K562 (cell line): ENCODE data around the gene GPC1. TPM values are rescaled to one million over a fixed set of nuclear protein-coding genes. Genes with fewer than 3 reads are reported as not detected.

Experiments
- ATAC-seq: fragments of 200-7000 bp; cut with Tn5 transposase; 3 replicates; pipeline ENCODE4 v1.9.1; 2020; ENCODE audit warnings: moderate library complexity
- BruUV-seq: library from RNA; stranded (reverse); fragments of 400-500 nt; replicated peaks from 2 replicates; lab custom pipeline; 2021; lab: Mats Ljungman, UMichigan
- CTCF ChIA-PET: fragments of 300-600 bp; formaldehyde crosslinking; extraction: SDS; loops from one replicate; lab custom pipeline; 2021; ENCODE audit warnings: low intra/inter-chr PET ratio; lab: Yijun Ruan, JAX
- POLR2A ChIA-PET: fragments of 300-600, 350-650 bp; sonication (Branson Sonifier 250); formaldehyde crosslinking; extraction: SDS; loops from one replicate; lab custom pipeline; 2021; ENCODE audit warnings: antibody characterized with exemption, inconsistent platforms; lab: Yijun Ruan, JAX
- DNase-seq, 4 experiments: peaks; one replicate each; pipeline versions ENCODE4 v3.0.0 to v3.0.0-alpha.2; 2011 to 2018; ENCODE audit warnings: low spot score in 3 of 4, mixed read lengths in 3 of 4; ENCODE audit errors: extremely low read depth in 1 of 4
- FAIRE-seq: peaks from 2 replicates; lab custom pipeline; 2011; peaks lifted over from hg19 to GRCh38; lab: Jason Lieb, UNC
- H2AFZ ChIP-seq: 2 replicates; pipeline ENCODE4 v1.6.0; 2011; ENCODE audit warnings: low read depth, low read length, control low read depth, inconsistent platforms
- H3K27ac ChIP-seq: fragments of 200-600 bp; 3 replicates; pipeline ENCODE4 v1.8.0; 2011; ENCODE audit warnings: low read depth, mild to moderate bottlenecking, control low read depth, inconsistent platforms, low read length, moderate library complexity, mixed read lengths; ENCODE audit errors: extremely low read depth
- H3K27me3 ChIP-seq, 2 experiments: fragments of 300-600 bp in 1 of 2; 2 replicates in 1 of 2; 3 replicates in 1 of 2; pipeline versions ENCODE4 v1.6.0 to v1.8.0; 2011; ENCODE audit warnings: inconsistent platforms in 2 of 2, low read length in 2 of 2, mild to moderate bottlenecking in 1 of 2, mixed read lengths in 1 of 2, moderate library complexity in 1 of 2; ENCODE audit not compliant: control insufficient read depth in 2 of 2, insufficient read depth in 2 of 2
- H3K36me3 ChIP-seq: fragments of 300-600 bp; 3 replicates; pipeline ENCODE4 v1.8.0; 2011; ENCODE audit warnings: mild to moderate bottlenecking, low read length, inconsistent platforms; ENCODE audit not compliant: control insufficient read depth, insufficient read depth
- H3K4me1 ChIP-seq, 2 experiments: fragments of 200-600 bp in 1 of 2; replicated peaks in 1 of 2; 2 replicates in 1 of 2; 3 replicates in 1 of 2; pipeline versions ENCODE4 v1.5.1 to v1.8.0; 2011; ENCODE audit warnings: inconsistent platforms in 2 of 2, low read length in 2 of 2, mild to moderate bottlenecking in 1 of 2, mixed read lengths in 1 of 2, moderate library complexity in 1 of 2; ENCODE audit not compliant: control insufficient read depth in 2 of 2, insufficient read depth in 2 of 2
- H3K4me2 ChIP-seq: 2 replicates; pipeline ENCODE4 v1.6.1; 2011; ENCODE audit warnings: low read length, control low read depth, inconsistent platforms, mixed read lengths; ENCODE audit not compliant: insufficient read depth
- H3K4me3 ChIP-seq: fragments of 200-600 bp; sonication (generic), shearing (Covaris generic); 2 replicates; pipeline ENCODE4 v1.5.1; 2016; ENCODE audit warnings: control low read depth, inconsistent platforms
- H3K79me2 ChIP-seq: fragments of 200-600 bp; 3 replicates; pipeline ENCODE4 v1.8.0; 2011; ENCODE audit warnings: low read length, inconsistent platforms; ENCODE audit not compliant: control insufficient read depth, insufficient read depth
- H3K9ac ChIP-seq, 2 experiments: 2 replicates each; pipeline versions ENCODE4 v1.6.0 to v1.6.1; 2011; ENCODE audit warnings: low read depth in 2 of 2, low read length in 2 of 2, control low read depth in 1 of 2, inconsistent platforms in 1 of 2, mild to moderate bottlenecking in 1 of 2, mixed read lengths in 1 of 2; ENCODE audit not compliant: insufficient read depth in 1 of 2
- H3K9me1 ChIP-seq: one replicate; pipeline ENCODE4 v1.6.0; 2011; ENCODE audit warnings: inconsistent platforms, mild to moderate bottlenecking, low read length, moderate library complexity; ENCODE audit not compliant: control insufficient read depth, insufficient read depth
- H3K9me3 ChIP-seq: replicated peaks from 2 replicates; pipeline ENCODE4 v1.5.1; 2011; ENCODE audit warnings: low read depth, low read length, inconsistent platforms; ENCODE audit not compliant: control insufficient read depth, insufficient read depth
- H4K20me1 ChIP-seq: replicated peaks from 2 replicates; pipeline ENCODE4 v1.6.1; 2011; ENCODE audit warnings: low read length, inconsistent platforms, mixed read lengths; ENCODE audit not compliant: control insufficient read depth, insufficient read depth
- ETS1 ChIP-seq: conservative IDR thresholded peaks from 2 replicates; pipeline ENCODE4 v1.6.1; 2011; ENCODE audit warnings: low read depth, mild to moderate bottlenecking, low read length; ENCODE audit not compliant: control insufficient read depth
- EZH2 ChIP-seq: IDR thresholded peaks from 2 replicates; pipeline ENCODE4 v1.6.1; 2012; ENCODE audit warnings: low read depth, mild to moderate bottlenecking, inconsistent platforms, low read length, borderline replicate concordance
- FOXA3 ChIP-seq, 2 experiments: fragments of 450-650 bp in 1 of 2; sonication (generic) in 1 of 2; formaldehyde crosslinking; IDR thresholded peaks in 1 of 2; conservative IDR thresholded peaks in 1 of 2; 2 replicates each; pipeline versions ENCODE4 v1.4.0 to v1.8.0; 2020 to 2022; ENCODE audit warnings: mild to moderate bottlenecking in 2 of 2, missing genetic modification reagents in 1 of 2
- HDAC2 ChIP-seq: fragments of 450-650 bp; IDR thresholded peaks from 2 replicates; pipeline ENCODE4 v1.6.1; 2016; ENCODE audit warnings: mild to moderate bottlenecking
- MXD1 ChIP-seq: fragments of 250-450 bp; sonication (Bioruptor Pico); IDR thresholded peaks from 2 replicates; pipeline ENCODE4 v1.8.0; 2021; ENCODE audit warnings: borderline replicate concordance, mild to moderate bottlenecking, moderate library complexity; ENCODE audit not compliant: poor library complexity, severe bottlenecking
- NEUROD1 ChIP-seq: fragments of 150-350 bp; IDR thresholded peaks from 2 replicates; pipeline ENCODE4 v1.6.1; 2014; ENCODE audit warnings: borderline replicate concordance, low read length, low read depth; ENCODE audit not compliant: partially characterized antibody
- NFE2L1 ChIP-seq: fragments of 450-650 bp; IDR thresholded peaks from 2 replicates; pipeline ENCODE4 v1.6.1; 2016; ENCODE audit warnings: missing genetic modification characterization, low read depth, mild to moderate bottlenecking, missing compliant biosample characterization, moderate library complexity, borderline replicate concordance
- SLC30A9 ChIP-seq: fragments of 250-450 bp; sonication (Bioruptor Pico); IDR thresholded peaks from 2 replicates; pipeline ENCODE4 v1.8.0; 2022; ENCODE audit warnings: mild to moderate bottlenecking, moderate library complexity
- SP2 ChIP-seq: IDR thresholded peaks from 2 replicates; pipeline ENCODE4 v1.6.1; 2011; ENCODE audit warnings: mild to moderate bottlenecking, low read depth, low read length, moderate library complexity; ENCODE audit not compliant: poor library complexity, severe bottlenecking; ENCODE audit errors: extremely low read depth
- SPI1 ChIP-seq: IDR thresholded peaks from 2 replicates; pipeline ENCODE4 v1.6.1; 2011; ENCODE audit warnings: low read depth, low read length, control low read depth, borderline replicate concordance
- ZEB2 ChIP-seq: fragments of 450-650 bp; IDR thresholded peaks from 2 replicates; pipeline ENCODE4 v1.6.1; 2016
- ZNF408 ChIP-seq: fragments of 250-450 bp; sonication (Bioruptor Pico); IDR thresholded peaks from 2 replicates; pipeline ENCODE4 v1.4.0; 2020; ENCODE audit warnings: low read depth, mild to moderate bottlenecking, moderate library complexity
- ZNF583 ChIP-seq: fragments of 250-450 bp; sonication (Bioruptor Pico); IDR thresholded peaks from 2 replicates; pipeline ENCODE4 v1.4.0; 2020
- ZNF699 ChIP-seq: fragments of 250-450 bp; sonication (Bioruptor Pico); IDR thresholded peaks from 2 replicates; pipeline ENCODE4 v1.8.0; 2021; ENCODE audit warnings: mild to moderate bottlenecking, moderate library complexity; ENCODE audit not compliant: insufficient replicate concordance
- ZNF764 ChIP-seq: fragments of 250-450 bp; sonication (Bioruptor Pico); IDR thresholded peaks from 2 replicates; pipeline ENCODE4 v1.4.0; 2020; ENCODE audit warnings: low read depth, mild to moderate bottlenecking, moderate library complexity
- ZZZ3 ChIP-seq: fragments of 450-650 bp; IDR thresholded peaks from 2 replicates; pipeline ENCODE4 v1.6.1; 2016; ENCODE audit warnings: antibody characterized with exemption, mild to moderate bottlenecking, moderate library complexity
- WGBS: fragments of 100-300 bp; shearing (Covaris generic); methylation state at CpG from one replicate; pipeline ENCODE4 v1.1.6; 2016; ENCODE audit warnings: low coverage, mixed read lengths; ENCODE audit not compliant: insufficient coverage; ENCODE audit errors: missing lambda C conversion rate; 5-methylcytosine and 5-hydroxymethylcytosine counted together
- in situ Hi-C: fragments of 300-500 bp; cut with MboI; formaldehyde crosslinking; loops from 4 replicates; pipeline ENCODE4 v1.15.0; 2018; ENCODE audit warnings: inconsistent platforms, mixed read lengths
- intact Hi-C: fragments of 100-400 bp; cut with micrococcal nuclease; formaldehyde crosslinking; loops from 2 replicates; pipeline ENCODE4 v1.14.2; 2022
- polyA plus RNA-seq, 8 experiments: library from polyadenylated mRNA; depleted of rRNA in 4 of 8; stranded (reverse) in 5 of 8; unstranded in 3 of 8; fragments of >200 nt; fragmentation: Nextera tagmentation in 2 of 8; fragmentation: Illumina TruSeq in 1 of 8; extraction: Ambion mirVana in 2 of 8; extraction: Trizol in 1 of 8; gene quantifications; 2 replicates each; pipeline versions ENCODE4 v1.2.1 to v1.2.3, GENCODE V29; 2011 to 2014; ENCODE audit warnings: inconsistent platforms in 1 of 8, missing spikeins in 1 of 8
- total RNA-seq, 7 experiments: library from RNA; depleted of rRNA in 6 of 7; stranded (reverse); fragments of >200 nt in 6 of 7; fragmentation: Illumina TruSeq in 2 of 7; extraction: Trizol in 2 of 7; gene quantifications; 2 replicates each; pipeline versions ENCODE4 v1.2.1 to v1.2.3, GENCODE V29; 2011 to 2021; ENCODE audit warnings: low replicate concordance in 1 of 7
- TF ChIP-seq, protein P1 (sequence below): sonication (generic); formaldehyde crosslinking; IDR thresholded peaks from 2 replicates; pipeline ENCODE4 v1.9.0; 2022; ENCODE audit warnings: mild to moderate bottlenecking, missing genetic modification reagents

The GPC1 gene
- total and polyA plus RNA-seq, 9 of the 15 experiments (the other 6 are each of a cell fraction or from before 2014, with no cell fraction given) = 0.07 to 0.82 (median 0.14) TPM; not detected in 3

DNA sequence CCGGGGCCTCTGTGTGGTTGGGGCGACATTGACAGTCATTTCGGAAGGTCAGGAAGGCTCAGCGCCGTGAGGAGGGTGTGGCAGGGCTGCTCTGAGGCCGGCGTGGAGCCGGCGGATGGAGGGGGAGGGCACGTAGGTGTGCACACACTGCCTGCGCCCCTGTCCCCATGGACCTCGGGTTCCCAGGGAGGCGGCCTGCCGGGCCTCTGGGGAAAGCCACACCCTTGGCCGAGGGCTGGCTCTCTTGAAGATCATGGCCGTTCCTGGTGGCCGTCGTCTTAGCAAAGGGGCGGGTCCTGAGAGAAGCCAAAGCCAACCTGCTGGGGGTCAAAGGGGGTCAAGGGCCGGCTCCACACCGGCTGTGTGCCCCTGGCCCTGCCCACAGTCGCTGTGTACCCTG, 11.9 kb downstream of the GPC1 start:
- POLR2A ChIA-PET = no interaction called here
- no peak for ATAC-seq

More for the DNA sequence above, 11.9 kb downstream of the GPC1 start:
- Histone ChIP-seq H3K27ac (no peak overlapping the region), H3K9me1 (no peaks in the 10 kb centered on the region), H3K4me3 (no peak overlapping the region), H4K20me1 (no peaks in the 10 kb centered on the region; the same call in none of the 2 replicates), H3K4me1 (peaks cover 0 to 29% of the 10 kb centered on the region in 2 experiments; a peak in 2 of 5 replicates), H3K4me2 (no peak overlapping the region), H3K79me2 (no peaks in the 10 kb centered on the region), H3K27me3 (peaks cover 0 to 86% of the 10 kb centered on the region in 2 experiments; a peak in 3 of 5 replicates), H2AFZ (no peak overlapping the region), H3K9ac (no peak overlapping the region), H3K9me3 (no peaks in the 10 kb centered on the region), H3K36me3 (no peaks in the 10 kb centered on the region)
- no TSS peak for BruUV-seq
- 0% methylated on average over 14 of the region's 22 CpGs for WGBS
- FAIRE-seq (no peak), DNase-seq (no peak)
- intact Hi-C loops (no loop called here), in situ Hi-C loops (no loop called here)
- CTCF ChIA-PET = no interaction called here
- TF ChIP-seq NEUROD1 (no peak), ZNF408 (CRISPR knock-in tag) (no peak), EZH2 (no peak), SLC30A9 (no peak), ZNF764 (CRISPR knock-in tag) (no peak), FOXA3 (CRISPR knock-in tag; conservative IDR thresholded peaks at IDR 0.05 in 1 of 2, IDR thresholded peaks at IDR 0.05 in 1 of 2) (no peak), ZNF699 (CRISPR knock-in tag) (no peak), NFE2L1 (tag) (no peak), HDAC2 (no peak), SP2 (no peak), ZNF583 (CRISPR knock-in tag) (no peak), ETS1 (no peak), MXD1 (CRISPR knock-in tag) (no peak), ZEB2 (no peak), ZZZ3 (no peak), SPI1 (no peak)
- TF ChIP-seq, protein P1, sequence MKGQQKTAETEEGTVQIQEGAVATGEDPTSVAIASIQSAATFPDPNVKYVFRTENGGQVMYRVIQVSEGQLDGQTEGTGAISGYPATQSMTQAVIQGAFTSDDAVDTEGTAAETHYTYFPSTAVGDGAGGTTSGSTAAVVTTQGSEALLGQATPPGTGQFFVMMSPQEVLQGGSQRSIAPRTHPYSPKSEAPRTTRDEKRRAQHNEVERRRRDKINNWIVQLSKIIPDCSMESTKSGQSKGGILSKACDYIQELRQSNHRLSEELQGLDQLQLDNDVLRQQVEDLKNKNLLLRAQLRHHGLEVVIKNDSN (CRISPR knock-in tag) = no peak
